NB4 (cell line): Measurements from ENCODE around the gene SENP8.

Experiments used
- POLR2A ChIP-seq: IDR thresholded peaks from 2 replicates; pipeline ENCODE4 v1.6.1; 2011; ENCODE audit warnings: mild to moderate bottlenecking; ENCODE audit not compliant: insufficient read length; ENCODE audit errors: extremely low read depth
- TF ChIP-seq, protein P1 (sequence below): IDR thresholded peaks from one replicate; pipeline ENCODE4 v1.5.1; 2012; ENCODE audit warnings: low read depth, low read length

DNA sequence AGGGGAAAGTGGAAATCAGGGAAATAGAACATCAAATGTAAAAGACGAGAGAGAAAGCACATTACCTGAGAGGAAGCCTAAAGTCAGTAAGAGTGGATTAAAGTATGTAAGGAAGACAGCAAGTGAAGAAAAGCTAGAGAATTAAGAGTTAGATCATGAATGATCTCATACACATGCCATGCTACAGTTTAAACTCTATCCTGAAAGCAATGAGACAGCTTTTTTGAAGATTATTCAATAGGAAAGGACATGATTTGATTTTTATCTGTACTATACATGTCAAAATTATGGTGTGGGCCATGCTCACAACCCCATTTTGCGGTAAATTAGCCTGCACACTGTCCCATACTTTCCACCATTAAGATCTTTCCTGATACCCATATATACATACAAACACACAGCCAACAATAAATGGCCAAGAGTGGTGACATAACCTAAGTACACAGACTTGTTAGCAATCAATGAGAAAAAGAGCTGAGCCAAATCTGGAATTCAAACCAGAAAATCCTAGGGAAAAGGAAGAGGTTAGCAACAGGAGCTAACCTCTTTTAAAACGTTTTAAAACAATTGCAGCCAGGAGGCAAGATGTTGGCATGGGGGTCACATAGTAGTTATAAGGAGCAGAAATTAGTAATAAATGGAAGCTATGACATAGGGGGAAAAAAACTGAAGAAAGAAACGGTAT, 4.7 kb upstream of the SENP8 start:
- TF ChIP-seq POLR2A = no peak
- TF ChIP-seq, protein P1, sequence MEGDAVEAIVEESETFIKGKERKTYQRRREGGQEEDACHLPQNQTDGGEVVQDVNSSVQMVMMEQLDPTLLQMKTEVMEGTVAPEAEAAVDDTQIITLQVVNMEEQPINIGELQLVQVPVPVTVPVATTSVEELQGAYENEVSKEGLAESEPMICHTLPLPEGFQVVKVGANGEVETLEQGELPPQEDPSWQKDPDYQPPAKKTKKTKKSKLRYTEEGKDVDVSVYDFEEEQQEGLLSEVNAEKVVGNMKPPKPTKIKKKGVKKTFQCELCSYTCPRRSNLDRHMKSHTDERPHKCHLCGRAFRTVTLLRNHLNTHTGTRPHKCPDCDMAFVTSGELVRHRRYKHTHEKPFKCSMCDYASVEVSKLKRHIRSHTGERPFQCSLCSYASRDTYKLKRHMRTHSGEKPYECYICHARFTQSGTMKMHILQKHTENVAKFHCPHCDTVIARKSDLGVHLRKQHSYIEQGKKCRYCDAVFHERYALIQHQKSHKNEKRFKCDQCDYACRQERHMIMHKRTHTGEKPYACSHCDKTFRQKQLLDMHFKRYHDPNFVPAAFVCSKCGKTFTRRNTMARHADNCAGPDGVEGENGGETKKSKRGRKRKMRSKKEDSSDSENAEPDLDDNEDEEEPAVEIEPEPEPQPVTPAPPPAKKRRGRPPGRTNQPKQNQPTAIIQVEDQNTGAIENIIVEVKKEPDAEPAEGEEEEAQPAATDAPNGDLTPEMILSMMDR = no peak
